AG04450 (cell line): ENCODE data around the gene IMMP2L. TPM values are rescaled to one million over a fixed set of nuclear protein-coding genes. Genes with fewer than 3 reads are reported as not detected.

Source experiments
- CTCF ChIA-PET: fragments of 300-600, 350-600 bp; formaldehyde crosslinking; extraction: SDS; loops from one replicate; lab custom pipeline; 2022; ENCODE audit warnings: antibody characterized with exemption, inconsistent platforms; lab: Charles Lee
- POLR2A ChIA-PET: fragments of 350-600 bp; formaldehyde crosslinking; extraction: SDS; loops from one replicate; lab custom pipeline; 2021; ENCODE audit warnings: antibody characterized with exemption, inconsistent platforms; lab: Yijun Ruan, JAX
- DNase-seq: peaks from one replicate; pipeline ENCODE4 v3.0.0-alpha.2; 2011; ENCODE audit warnings: low read depth, low spot score
- H3K27ac ChIP-seq: one replicate; pipeline ENCODE4 v1.5.1; 2012; ENCODE audit warnings: low read depth, low read length, control low read depth
- H3K27me3 ChIP-seq: one replicate; pipeline ENCODE4 v1.6.0; 2012; ENCODE audit warnings: low read length; ENCODE audit not compliant: control insufficient read depth, insufficient read depth
- H3K4me3 ChIP-seq: 2 replicates; pipeline ENCODE4 v1.5.1; 2011; ENCODE audit warnings: mild to moderate bottlenecking, low read depth, low read length, control low read depth
- H3K9me3 ChIP-seq: 2 replicates; pipeline ENCODE4 v1.5.1; 2012; ENCODE audit warnings: low read length; ENCODE audit not compliant: control insufficient read depth, insufficient read depth
- CTCF ChIP-seq: IDR thresholded peaks from 2 replicates; pipeline ENCODE4 v1.5.1; 2011; ENCODE audit warnings: low read depth, low read length, control low read depth, inconsistent platforms
- polyA plus RNA-seq: library from polyadenylated mRNA; depleted of rRNA; stranded (reverse); fragments of >200 nt; gene quantifications from 2 replicates; pipeline ENCODE4 v1.2.3, GENCODE V29; 2011

IMMP2L gene
- polyA plus RNA-seq, 1 experiment, result 8.0 TPM

GRCh38 chr7:110921595-110922151 is 640.6 kb downstream of the IMMP2L start:
- no peak for DNase-seq
- no peak overlapping the region for H3K27ac ChIP-seq
- CTCF ChIA-PET, result no interaction called here
- no peak overlapping the region for H3K4me3 ChIP-seq
- H3K9me3 ChIP-seq, result no peaks in the 10 kb centered on the region
- POLR2A ChIA-PET, result no interaction called here
- H3K27me3 ChIP-seq, result no peaks in the 10 kb centered on the region
- no peak for TF ChIP-seq CTCF

DNA sequence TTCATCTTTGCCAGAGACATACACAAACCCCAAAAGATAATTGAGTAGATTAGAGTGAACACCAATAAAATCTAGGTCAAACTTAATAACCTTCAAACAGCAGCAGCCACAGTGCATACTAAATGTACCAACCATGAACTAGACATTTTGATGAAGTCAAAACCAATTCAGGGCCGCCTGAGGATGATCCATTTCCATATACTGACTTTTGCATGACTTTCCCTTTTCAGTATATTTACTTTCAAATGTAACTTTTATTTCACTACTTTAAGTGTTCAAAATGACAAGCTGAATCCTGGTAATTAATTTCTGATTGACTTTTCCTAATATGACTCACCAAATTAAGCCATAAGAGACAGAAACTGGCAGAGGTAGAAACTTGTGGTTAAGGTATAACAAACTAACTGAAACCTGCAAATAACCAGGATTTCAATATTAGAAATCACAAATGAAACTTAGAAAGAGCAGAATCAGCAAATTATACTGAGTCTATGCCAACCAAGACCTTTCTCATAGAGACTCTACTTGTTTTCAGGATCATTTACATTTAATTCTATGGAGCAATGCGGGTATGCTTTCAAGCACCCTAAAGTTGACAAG is 643.2 kb downstream of the IMMP2L start:
- ChIA-PET POLR2A (no interaction called here), CTCF (no interaction called here)
- H3K9me3 ChIP-seq, result no peaks in the 10 kb centered on the region
- H3K27ac ChIP-seq, result no peak overlapping the region
- no peak for DNase-seq
- no peak overlapping the region for H3K4me3 ChIP-seq
- TF ChIP-seq CTCF, result no peak
- H3K27me3 ChIP-seq, result no peaks in the 10 kb centered on the region

- H3K4me3 ChIP-seq, result no peak overlapping the region
- ChIA-PET CTCF (no interaction called here), POLR2A (no interaction called here)
- H3K27me3 ChIP-seq, result no peaks in the 10 kb centered on the region
- H3K9me3 ChIP-seq, result no peaks in the 10 kb centered on the region
- no peak overlapping the region for H3K27ac ChIP-seq
- no peak for TF ChIP-seq CTCF
- DNase-seq, result no peak
Observed at GRCh38 chr7:110914263-110914662, 648.0 kb downstream of the IMMP2L start.

DNA sequence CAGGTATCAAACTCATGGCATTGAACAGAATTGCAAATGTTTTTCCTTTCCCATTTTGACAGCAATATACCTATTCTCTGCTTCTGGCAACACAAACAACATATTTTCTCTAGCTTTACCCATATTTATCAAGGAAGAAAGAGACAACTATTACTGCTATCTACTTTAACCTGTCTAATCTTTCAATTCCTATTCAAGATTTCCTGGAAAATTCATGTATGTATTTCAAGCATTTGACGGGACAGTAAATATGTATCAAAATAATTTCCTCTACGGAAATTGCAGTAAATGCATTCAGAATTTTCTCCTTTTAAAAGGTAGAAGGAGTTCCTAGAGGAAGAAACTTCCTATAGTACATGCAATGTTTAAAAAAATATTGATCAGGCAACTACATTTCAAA is 650.7 kb downstream of the IMMP2L start:
- ChIA-PET POLR2A (no interaction called here), CTCF (interaction anchor here (0.6 kb wide), 1 partner anchor 372 kb away, joined by 3 read pairs; no protein-coding TSS in a partner anchor)
- no peaks in the 10 kb centered on the region for H3K27me3 ChIP-seq
- no peak for DNase-seq
- TF ChIP-seq CTCF, result no peak
- no peak overlapping the region for H3K4me3 ChIP-seq
- H3K9me3 ChIP-seq, result no peaks in the 10 kb centered on the region; the same call in 1 of the 2 replicates
- H3K27ac ChIP-seq, result no peak overlapping the region

DNA sequence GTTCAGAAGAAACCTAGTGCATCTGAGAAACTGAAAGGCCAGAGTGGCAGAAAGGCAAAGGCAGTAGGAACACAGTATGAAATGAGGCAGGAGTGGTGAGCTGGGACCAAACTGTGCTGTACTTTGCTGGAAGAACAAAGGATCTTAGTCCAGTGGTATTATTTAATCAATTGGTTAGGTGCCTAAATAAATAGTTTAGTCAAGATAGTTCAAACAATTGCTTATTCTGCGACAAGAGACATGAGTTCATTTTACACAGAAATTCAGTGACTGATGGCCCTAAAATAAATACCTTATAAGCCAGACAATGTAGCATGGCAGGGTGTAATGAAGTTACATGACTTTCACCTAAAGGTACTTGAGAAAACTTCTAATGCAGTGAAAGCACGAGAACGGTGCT is 653.2 kb downstream of the IMMP2L start:
- CTCF ChIA-PET, result no interaction called here
- no peaks in the 10 kb centered on the region for H3K27me3 ChIP-seq
- POLR2A ChIA-PET, result no interaction called here
- DNase-seq, result no peak
- TF ChIP-seq CTCF, result no peak
- no peak overlapping the region for H3K4me3 ChIP-seq
- no peak overlapping the region for H3K27ac ChIP-seq
- no peaks in the 10 kb centered on the region; the same call in 1 of the 2 replicates for H3K9me3 ChIP-seq
